Fibroblast of skin of right biceps (primary cell): ENCODE data around the gene HLA-DPA1.

Experiments
- DNase-seq: peaks from one replicate; pipeline ENCODE4 v3.0.0-alpha.2; 2013

Gene HLA-DPA1

DNA sequence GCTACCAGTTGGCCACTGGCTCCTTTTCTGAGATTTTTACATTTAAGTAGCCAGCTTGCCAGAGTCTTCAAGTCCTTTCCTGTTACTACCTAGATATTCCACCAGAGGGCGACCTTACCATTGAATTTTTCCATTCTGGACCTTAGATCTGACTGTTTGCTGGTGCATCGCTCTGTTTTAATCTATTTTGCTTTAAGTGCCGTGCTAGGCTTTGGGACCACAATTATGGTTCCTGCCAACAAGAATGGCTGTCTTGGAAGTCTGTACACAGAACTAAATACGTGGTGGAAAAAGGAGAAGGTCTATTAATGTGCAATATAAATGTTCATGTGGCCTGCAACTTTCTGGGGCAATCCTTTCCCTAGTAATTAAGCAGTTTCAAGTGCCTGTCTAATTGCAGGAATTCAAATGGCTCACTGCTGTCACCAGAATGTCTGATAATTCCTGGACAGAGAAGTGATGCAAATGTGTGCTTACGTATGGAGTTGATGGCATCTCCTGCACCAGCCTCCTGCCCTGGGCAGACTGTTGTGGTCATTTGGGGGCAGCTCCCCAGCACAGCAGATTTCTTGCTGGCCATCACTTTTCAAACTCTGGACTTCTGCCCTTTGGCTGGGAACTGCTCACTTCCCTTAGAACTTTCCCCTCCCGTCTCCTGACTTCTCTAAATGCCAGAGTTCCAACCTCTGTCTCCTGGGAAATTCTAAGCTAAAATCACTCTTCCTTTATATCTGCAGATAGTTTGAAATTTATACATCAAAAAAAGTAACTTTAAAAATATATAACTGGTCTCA is 58.4 kb downstream of the HLA-DPA1 start:
- peak; percentile 74 for DNase-seq
